Naive thymus-derived CD4-positive, alpha-beta T cell (primary cell): ENCODE measurements around the gene CDC42EP1. TPM values are rescaled to one million over a fixed set of nuclear protein-coding genes. Genes with fewer than 3 reads are reported as not detected.

ENCODE experiments used
- ATAC-seq: fragments of 150-1000 bp; cut with Tn5 transposase; 2 replicates; pipeline ENCODE4 v1.10.0; 2021; ENCODE audit warnings: mild to moderate bottlenecking, moderate library complexity
- CTCF ChIA-PET: fragments of 350-600 bp; sonication (Branson Sonifier 250); formaldehyde crosslinking; loops from one replicate; lab custom pipeline; 2021; ENCODE audit warnings: antibody characterized with exemption; lab: Charles Lee
- POLR2A ChIA-PET: fragments of 350-600 bp; sonication (Branson Sonifier 250); formaldehyde crosslinking; loops from one replicate; lab custom pipeline; 2021; ENCODE audit warnings: antibody characterized with exemption, inconsistent platforms; lab: Charles Lee
- DNase-seq, 9 donors: peaks; one replicate each; pipeline versions ENCODE4 v3.0.0 to v3.0.0-alpha.2; 2020 to 2022; ENCODE audit warnings: mixed read lengths in 1 of 9
- H3K27ac ChIP-seq: one replicate; pipeline ENCODE4 v1.7.0; 2013; ENCODE audit warnings: mild to moderate bottlenecking, low read depth, low read length, moderate library complexity
- H3K27me3 ChIP-seq, 2 donors: one replicate each; pipeline ENCODE4 v1.7.0; 2013; ENCODE audit warnings: low read length in 2 of 2, mild to moderate bottlenecking in 2 of 2, moderate library complexity in 2 of 2; ENCODE audit not compliant: control insufficient read depth in 2 of 2, insufficient read depth in 2 of 2
- H3K36me3 ChIP-seq, 3 experiments: 1 replicate in 2 of 3; 2 replicates in 1 of 3; pipeline ENCODE4 v1.7.0; 2013; ENCODE audit warnings: low read length in 3 of 3, mild to moderate bottlenecking in 3 of 3, moderate library complexity in 1 of 3; ENCODE audit not compliant: insufficient read depth in 3 of 3, control insufficient read depth in 2 of 3
- H3K4me1 ChIP-seq, 2 donors: one replicate each; pipeline ENCODE4 v1.7.0; 2013; ENCODE audit warnings: low read length in 2 of 2, mild to moderate bottlenecking in 2 of 2, moderate library complexity in 1 of 2; ENCODE audit not compliant: control insufficient read depth in 2 of 2, insufficient read depth in 2 of 2
- H3K4me3 ChIP-seq: 2 replicates; pipeline ENCODE4 v1.7.0; 2013; ENCODE audit warnings: mild to moderate bottlenecking, low read length
- H3K9me3 ChIP-seq, 3 experiments: 1 replicate in 2 of 3; 2 replicates in 1 of 3; pipeline ENCODE4 v1.7.0; 2013; ENCODE audit warnings: low read length in 3 of 3; ENCODE audit not compliant: control insufficient read depth in 2 of 3
- H3K27ac Mint-ChIP-seq, 9 donors: one replicate each; pipeline ENCODE4 v1.8.0; 2020 to 2022; ENCODE audit warnings: mixed read lengths in 9 of 9, mild to moderate bottlenecking in 8 of 9, moderate library complexity in 5 of 9, inconsistent platforms in 2 of 9
- H3K27me3 Mint-ChIP-seq, 5 donors: one replicate each; pipeline ENCODE4 v1.8.0; 2021 to 2022; ENCODE audit warnings: mixed read lengths in 5 of 5, mild to moderate bottlenecking in 1 of 5
- H3K36me3 Mint-ChIP-seq, 5 donors: one replicate each; pipeline ENCODE4 v1.8.0; 2020 to 2022; ENCODE audit warnings: mixed read lengths in 5 of 5, mild to moderate bottlenecking in 3 of 5, inconsistent platforms in 1 of 5
- H3K4me1 Mint-ChIP-seq, 7 donors: one replicate each; pipeline ENCODE4 v1.8.0; 2020 to 2022; ENCODE audit warnings: mixed read lengths in 7 of 7, mild to moderate bottlenecking in 3 of 7, inconsistent platforms in 1 of 7
- H3K4me3 Mint-ChIP-seq, 10 donors: one replicate each; pipeline ENCODE4 v1.8.0; 2020 to 2022; ENCODE audit warnings: mild to moderate bottlenecking in 10 of 10, mixed read lengths in 10 of 10, moderate library complexity in 6 of 10, inconsistent platforms in 2 of 10
- H3K9me3 Mint-ChIP-seq, 11 donors: one replicate each; pipeline ENCODE4 v1.8.0; 2020 to 2022; ENCODE audit warnings: mixed read lengths in 11 of 11, mild to moderate bottlenecking in 4 of 11, inconsistent platforms in 1 of 11, moderate library complexity in 1 of 11
- intact Hi-C, 2 donors: fragments of 100-400 bp; cut with micrococcal nuclease; formaldehyde crosslinking; loops; one replicate each; pipeline ENCODE4 v1.15.1; 2023
- polyA plus RNA-seq, 2 donors: library from polyadenylated mRNA; unstranded; fragments of 300-500 nt; fragmentation: Illumina TruSeq; gene quantifications; one replicate each; pipeline ENCODE4 v1.2.3, GENCODE V29; 2021
- total RNA-seq, 6 experiments: library from RNA in 5 of 6; stranded (reverse) in 5 of 6; gene quantifications; 1 replicate in 5 of 6; 2 replicates in 1 of 6; pipeline ENCODE4 v1.2.3 and lab custom pipeline; 2021 to 2026

CDC42EP1 gene
- total and polyA plus RNA-seq, 7 experiments from 2014 or later = 0.27 to 1.6 (median 0.62) TPM; not detected in 3

DNA sequence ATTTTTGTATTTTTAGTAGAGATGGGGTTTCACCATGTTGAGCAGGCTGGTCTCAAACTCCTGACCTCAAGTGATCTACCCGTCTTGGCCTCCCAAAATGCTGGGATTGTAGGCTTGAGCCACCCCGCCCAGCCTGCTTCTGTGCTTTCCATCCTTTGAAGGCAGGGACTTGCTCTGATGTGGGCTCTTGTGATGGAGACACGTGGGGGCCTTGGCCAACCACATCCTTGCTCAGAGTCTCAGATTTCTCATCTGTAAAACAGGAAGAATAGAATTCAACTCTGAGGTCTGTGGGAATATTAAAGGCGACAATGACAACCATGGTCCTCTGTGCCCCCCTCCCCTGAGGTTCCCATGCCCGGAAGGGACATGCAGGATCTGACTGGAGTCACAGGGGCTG lies 44.6 kb downstream of the CDC42EP1 start:
- H3K27ac ChIP-seq = peak overlapping the region; percentile 42
- Mint-ChIP-seq H3K9me3 (peaks cover 0 to 2% (median 0%) of the 10 kb centered on the region in 11 donors), H3K36me3 (peaks cover 0 to 5% (median 0%) of the 10 kb centered on the region in 5 donors), H3K27ac (peak overlapping the region; percentile 63 to 93 (median 85)), H3K27me3 (peaks cover 0 to 26% (median 0%) of the 10 kb centered on the region in 5 donors), H3K4me3 (peak overlapping the region; percentile 58 to 90 (median 80)), H3K4me1 (peaks cover 38 to 76% (median 62%) of the 10 kb centered on the region in 7 donors)
- no peaks in the 10 kb centered on the region for H3K27me3 ChIP-seq
- H3K9me3 ChIP-seq = no peaks in the 10 kb centered on the region
- no peaks in the 10 kb centered on the region for H3K36me3 ChIP-seq
- peaks cover 37 to 40% of the 10 kb centered on the region in 2 donors for H3K4me1 ChIP-seq
- DNase-seq (peak; percentile 28 to 83 (median 79)), ATAC-seq (peak; percentile 18)
- intact Hi-C loops = loop anchor here (1.0 to 10.0 kb wide), 8 partner anchors 38 to 1267 kb away; partner anchors contain the start of genes RAC2 (in 2 of the 2), CBX6 (in 1 of the 2), EIF3D (in 1 of the 2) and JOSD1 (in 1 of the 2)
- H3K4me3 ChIP-seq = peak overlapping the region; percentile 15
- ChIA-PET CTCF (interaction anchor here (1.0 to 6.0 kb wide), 3 partner anchors 9 to 77 kb away, joined by 3 to 36 read pairs (median 5); no protein-coding TSS in a partner anchor), POLR2A (interaction anchor here (0.9 to 1.9 kb wide), 6 partner anchors 11 to 118 kb away, joined by 3 to 5 read pairs (median 3); partner anchors contain the start of gene MFNG)

DNA sequence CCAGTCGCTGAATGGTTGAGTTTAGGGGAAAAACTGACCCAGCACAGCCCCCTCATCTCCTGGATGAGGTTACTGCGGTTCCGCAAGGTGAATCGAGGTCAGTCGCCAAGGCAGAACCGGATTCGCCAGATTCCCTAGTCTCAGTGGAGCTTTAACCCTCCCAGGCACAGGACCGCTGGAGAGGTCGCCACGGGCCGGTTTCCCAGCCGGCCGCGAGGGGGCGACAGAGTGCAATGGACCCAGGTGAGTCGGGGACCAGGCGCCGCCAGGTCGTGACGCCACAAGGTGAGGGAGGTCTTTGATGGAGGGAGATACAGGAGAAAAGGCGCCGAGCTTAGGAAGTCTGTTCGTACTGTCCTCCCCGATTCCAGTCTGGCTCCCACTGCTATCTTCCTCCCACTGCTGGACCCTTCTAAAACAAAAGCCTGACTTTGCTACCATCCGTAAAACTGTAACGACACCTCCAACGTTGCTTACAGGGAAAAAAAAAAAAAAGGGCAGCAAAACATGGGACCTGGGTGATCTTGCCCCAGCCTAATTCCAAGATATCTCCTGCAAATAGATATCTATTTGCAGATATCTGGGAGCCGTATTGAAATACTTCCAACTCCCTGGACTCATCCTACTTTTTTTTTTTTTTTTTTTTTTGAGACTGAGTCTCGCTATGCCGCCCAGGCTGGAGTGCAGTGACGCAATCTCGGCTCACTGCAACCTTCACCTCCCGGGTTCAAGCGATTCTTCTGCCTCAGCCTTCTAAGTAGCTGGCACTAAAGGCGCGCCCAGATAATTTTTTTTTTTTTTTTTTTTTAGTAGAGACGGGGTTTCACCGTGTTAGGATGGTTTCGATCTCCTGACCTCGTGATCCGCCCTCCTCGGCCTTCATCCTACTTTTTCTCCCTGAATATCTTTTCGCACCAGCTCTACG lies 47.0 kb downstream of the CDC42EP1 start:
- H3K4me1 Mint-ChIP-seq = peaks cover 43 to 80% (median 63%) of the 10 kb centered on the region in 7 donors

DNA sequence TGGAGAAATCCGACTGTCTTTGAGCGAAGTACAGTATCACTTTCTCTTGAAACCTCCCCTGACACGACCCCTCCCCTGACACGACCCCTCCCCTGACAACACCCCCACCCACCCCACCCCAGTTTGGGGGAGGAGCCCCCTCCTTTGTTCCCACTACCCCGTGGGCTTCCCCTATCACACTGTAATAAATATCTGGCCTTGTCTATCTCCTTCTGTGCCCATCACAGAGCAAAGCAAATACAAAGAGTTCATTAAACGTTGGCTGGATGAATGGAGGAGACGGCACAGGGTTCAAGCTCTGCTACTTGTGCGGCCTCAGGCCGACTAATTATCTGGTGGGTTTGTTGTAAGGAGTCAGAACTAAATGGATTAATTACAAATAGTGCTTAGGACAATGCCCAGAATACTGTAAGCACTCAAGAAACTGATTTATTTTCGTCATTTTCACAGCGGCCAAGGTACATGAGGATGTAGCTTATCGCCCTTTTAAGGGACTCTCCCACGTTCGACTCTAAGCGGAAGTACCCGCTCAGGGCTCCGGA lies 47.7 kb downstream of the CDC42EP1 start:
- H3K27ac ChIP-seq = peak overlapping the region; percentile 85
- DNase-seq (no peak), ATAC-seq (no peak)
- H3K36me3 ChIP-seq = peaks cover 0 to 3% (median 0%) of the 10 kb centered on the region in 3 experiments
- Mint-ChIP-seq H3K9me3 (peaks cover 0 to 2% (median 0%) of the 10 kb centered on the region in 11 donors), H3K4me3 (peak overlapping the region; percentile 80 to 97 (median 90)), H3K27me3 (peaks cover 0 to 8% (median 0%) of the 10 kb centered on the region in 5 donors), H3K4me1 (peaks cover 36 to 73% (median 58%) of the 10 kb centered on the region in 7 donors), H3K27ac (peak overlapping the region; percentile 91 to 99 (median 97)), H3K36me3 (peaks cover 0 to 5% (median 0%) of the 10 kb centered on the region in 5 donors)
- H3K9me3 ChIP-seq = no peaks in the 10 kb centered on the region
- H3K4me3 ChIP-seq = peak overlapping the region; percentile 81
- H3K4me1 ChIP-seq = peaks cover 46 to 47% of the 10 kb centered on the region in 2 donors
- intact Hi-C loops = loop anchor here (1.0 to 10.0 kb wide), 22 partner anchors 15 to 1264 kb away; partner anchors contain the start of genes EIF3L (in 2 of the 2), NOL12 (in 2 of the 2), RAC2 (in 2 of the 2) and SH3BP1 (in 2 of the 2)
- H3K27me3 ChIP-seq = no peaks in the 10 kb centered on the region
- CTCF ChIA-PET = interaction anchor here (0.6 to 6.0 kb wide), 19 partner anchors 13 to 255 kb away, joined by 3 to 36 read pairs (median 5); partner anchors contain the start of genes MFNG, NOL12 and PDXP
- POLR2A ChIA-PET = interaction anchor here (0.6 to 5.6 kb wide), 27 partner anchors 8 to 1144 kb away, joined by 3 to 74 read pairs (median 5); partner anchors contain the start of genes ANKRD54, EIF3L, LGALS1 and LGALS2

More for the DNA sequence above, 47.0 kb downstream of the CDC42EP1 start:
- H3K36me3 ChIP-seq = no peaks in the 10 kb centered on the region
- H3K4me3 ChIP-seq = peak overlapping the region; percentile 60
- peak overlapping the region; percentile 85 for H3K27ac ChIP-seq
- intact Hi-C loops = loop anchor here (1.0 to 10.0 kb wide), 8 partner anchors 140 to 1265 kb away; partner anchors contain the start of genes RAC2 (in 2 of the 2), CBX6 (in 1 of the 2), EIF3D (in 1 of the 2) and JOSD1 (in 1 of the 2)
- DNase-seq = peak; percentile 83 to 96 (median 89)
- ATAC-seq = peak; percentile 39
- Mint-ChIP-seq H3K27ac (peak overlapping the region; percentile 91 to 99 (median 97)), H3K4me3 (peak overlapping the region; percentile 77 to 97 (median 89)), H3K36me3 (peaks cover 0 to 5% (median 0%) of the 10 kb centered on the region in 5 donors), H3K27me3 (peaks cover 0 to 15% (median 0%) of the 10 kb centered on the region in 5 donors), H3K9me3 (peaks cover 0 to 2% (median 0%) of the 10 kb centered on the region in 11 donors)
- no peaks in the 10 kb centered on the region for H3K9me3 ChIP-seq
- ChIA-PET POLR2A (interaction anchor here (0.6 to 5.6 kb wide), 32 partner anchors 8 to 1144 kb away, joined by 3 to 74 read pairs (median 5); partner anchors contain the start of genes ANKRD54, EIF3L, LGALS1 and LGALS2), CTCF (interaction anchor here (0.6 to 6.0 kb wide), 36 partner anchors 14 to 369 kb away, joined by 3 to 36 read pairs (median 4); partner anchors contain the start of genes LGALS2, MFNG, NOL12 and PDXP)
- peaks cover 46 to 47% of the 10 kb centered on the region in 2 donors for H3K4me1 ChIP-seq
- no peaks in the 10 kb centered on the region for H3K27me3 ChIP-seq

DNA sequence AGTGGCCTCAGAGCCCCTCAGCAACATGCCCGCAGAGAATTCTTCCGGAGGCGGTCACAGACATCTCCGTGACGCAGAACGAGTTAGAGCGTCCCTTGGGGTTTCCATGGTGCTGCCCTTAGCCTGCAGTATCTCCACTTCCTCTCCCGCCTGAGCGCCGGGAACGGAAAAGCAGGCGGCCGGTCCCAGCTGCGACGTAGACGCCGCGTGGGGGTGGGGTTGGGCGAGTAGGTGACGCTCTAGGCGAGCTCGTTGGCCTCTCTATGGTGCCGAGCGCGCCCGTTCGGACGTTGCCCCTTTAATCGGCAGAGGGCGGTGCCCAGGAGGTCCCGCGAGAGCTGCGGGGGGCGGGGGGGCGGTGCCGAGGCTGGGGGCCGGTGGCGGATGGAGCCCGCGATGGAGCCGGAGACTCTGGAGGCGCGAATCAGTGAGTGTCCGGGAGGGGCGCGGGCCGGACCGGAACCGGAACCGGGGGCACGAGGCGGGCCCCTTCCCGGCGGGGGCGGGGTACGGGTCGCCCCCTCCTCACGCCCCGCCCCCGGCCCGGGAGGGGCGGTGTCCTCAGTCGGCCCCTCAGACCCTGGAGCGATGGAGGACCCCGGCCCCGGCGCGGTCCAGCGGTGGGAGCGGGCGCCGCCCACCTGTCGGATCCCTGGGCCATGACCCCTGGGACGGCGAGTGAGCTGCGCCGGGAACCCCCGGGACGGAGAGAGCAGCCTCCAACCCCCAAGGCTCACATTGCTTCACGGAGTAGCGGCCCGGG lies 48.4 kb downstream of the CDC42EP1 start, which contains the start of gene GGA1:
Gene GGA1, plus strand, starts transcription at position 358 of the 763 bp plus-strand sequence. Its CDS starts 27 bp downstream, at position 385.
- H3K27ac Mint-ChIP-seq = peak within 1 kb of the TSS; percentile 93 to 99 (median 97)
- peaks cover 0 to 2% (median 0%) of the 10 kb centered on the region in 11 donors for H3K9me3 Mint-ChIP-seq
- no peaks in the 10 kb centered on the region for H3K27me3 ChIP-seq
- H3K27ac ChIP-seq = peak within 1 kb of the TSS; percentile 85
- POLR2A ChIA-PET = interaction anchor here (0.5 to 5.6 kb wide), 29 partner anchors 9 to 374 kb away, joined by 3 to 74 read pairs (median 5); partner anchors contain the start of genes ANKRD54, EIF3L, LGALS1 and LGALS2
- CTCF ChIA-PET = interaction anchor here (0.6 to 6.0 kb wide), 19 partner anchors 12 to 832 kb away, joined by 3 to 36 read pairs (median 5); partner anchors contain the start of genes IFT27, MFNG, NOL12 and PDXP
- H3K36me3 ChIP-seq = peaks cover 0 to 6% (median 0%) of the 10 kb centered on the region in 3 experiments
- H3K9me3 ChIP-seq = no peaks in the 10 kb centered on the region
- H3K4me1 Mint-ChIP-seq = peaks cover 36 to 72% (median 57%) of the 10 kb centered on the region in 7 donors
- peaks cover 0 to 6% (median 0%) of the 10 kb centered on the region in 5 donors for H3K27me3 Mint-ChIP-seq
- H3K4me3 Mint-ChIP-seq = peak within 1 kb of the TSS; percentile 88 to 97 (median 93)
- peak; percentile 92 to 99 (median 97) for DNase-seq
- ATAC-seq = peak; percentile 89
- intact Hi-C loops = loop anchor here (1.0 to 10.0 kb wide), 21 partner anchors 15 to 1264 kb away; partner anchors contain the start of genes EIF3L (in 2 of the 2), NOL12 (in 2 of the 2), RAC2 (in 2 of the 2) and SH3BP1 (in 2 of the 2)
- H3K36me3 Mint-ChIP-seq = peaks cover 0 to 5% (median 0%) of the 10 kb centered on the region in 5 donors
- H3K4me1 ChIP-seq = peaks cover 46 to 47% of the 10 kb centered on the region in 2 donors
- peak within 1 kb of the TSS; percentile 81 for H3K4me3 ChIP-seq
